ES-I3 (cell line): ENCODE measurements around the gene SP100.

Experiments
- H3K36me3 ChIP-seq: 2 replicates; pipeline ENCODE4 v1.6.1; 2013; ENCODE audit warnings: mild to moderate bottlenecking, low read length, control low read depth, moderate library complexity; ENCODE audit not compliant: insufficient read depth
- H3K4me1 ChIP-seq: 2 replicates; pipeline ENCODE4 v1.6.1; 2013; ENCODE audit warnings: mild to moderate bottlenecking, control low read depth, low read length; ENCODE audit not compliant: insufficient read depth
- H3K9ac ChIP-seq: 2 replicates; pipeline ENCODE4 v1.6.1; 2013; ENCODE audit warnings: low read depth, mild to moderate bottlenecking, low read length, moderate library complexity
- H3K9me3 ChIP-seq: 2 replicates; pipeline ENCODE4 v1.6.1; 2013; ENCODE audit warnings: mild to moderate bottlenecking, low read length, moderate library complexity; ENCODE audit not compliant: control insufficient read depth, insufficient read depth

The SP100 gene

DNA sequence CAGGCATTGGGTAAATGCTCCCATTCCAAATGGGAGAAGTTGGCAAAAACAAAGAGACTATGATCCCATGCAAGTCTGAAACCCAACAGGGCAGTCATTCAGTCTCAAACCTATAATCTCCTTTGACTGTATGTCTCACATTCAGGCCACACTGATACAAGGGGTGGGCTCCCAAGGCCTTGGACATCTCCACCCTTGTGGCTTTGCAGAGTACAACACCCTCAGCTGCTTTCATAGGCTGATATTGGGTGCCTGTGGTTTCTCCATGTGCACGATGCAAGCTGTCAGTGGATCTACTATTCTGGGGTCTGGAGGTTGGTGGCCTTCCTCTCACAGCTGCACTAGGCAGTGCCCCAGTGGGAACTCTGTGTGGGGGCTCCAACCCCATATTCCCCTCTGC lies 155.0 kb downstream of the SP100 start:
- Histone ChIP-seq H3K36me3 (no peaks in the 10 kb centered on the region), H3K9me3 (peaks cover 3% of the 10 kb centered on the region; the same call in 1 of the 2 replicates), H3K4me1 (no peaks in the 10 kb centered on the region), H3K9ac (no peak overlapping the region)

GRCh38 chr2:230575642-230576324 lies 159.8 kb downstream of the SP100 start:
- H3K9me3 ChIP-seq: peaks cover 3% of the 10 kb centered on the region; the same call in 1 of the 2 replicates
- no peaks in the 10 kb centered on the region for H3K4me1 ChIP-seq
- H3K9ac ChIP-seq: no peak overlapping the region
- H3K36me3 ChIP-seq: no peaks in the 10 kb centered on the region

GRCh38 chr2:230577114-230577513 lies 161.1 kb downstream of the SP100 start:
- Histone ChIP-seq H3K4me1 (no peaks in the 10 kb centered on the region), H3K9ac (no peak overlapping the region), H3K9me3 (no peaks in the 10 kb centered on the region), H3K36me3 (no peaks in the 10 kb centered on the region)

GRCh38 chr2:230578106-230578505 lies 162.1 kb downstream of the SP100 start:
- no peak overlapping the region for H3K9ac ChIP-seq
- no peaks in the 10 kb centered on the region for H3K36me3 ChIP-seq
- no peaks in the 10 kb centered on the region for H3K4me1 ChIP-seq
- H3K9me3 ChIP-seq: no peaks in the 10 kb centered on the region

- no peaks in the 10 kb centered on the region for H3K9me3 ChIP-seq
- no peak overlapping the region for H3K9ac ChIP-seq
- no peaks in the 10 kb centered on the region for H3K4me1 ChIP-seq
- no peaks in the 10 kb centered on the region for H3K36me3 ChIP-seq
These were observed 166.9 kb downstream of the SP100 start for GRCh38 chr2:230582851-230583283.

GRCh38 chr2:230583581-230583980 lies 167.6 kb downstream of the SP100 start:
- no peaks in the 10 kb centered on the region for H3K4me1 ChIP-seq
- no peaks in the 10 kb centered on the region for H3K36me3 ChIP-seq
- H3K9ac ChIP-seq: no peak overlapping the region
- no peaks in the 10 kb centered on the region for H3K9me3 ChIP-seq

GRCh38 chr2:230586328-230586982 lies 170.5 kb downstream of the SP100 start:
- H3K4me1 ChIP-seq: no peaks in the 10 kb centered on the region

GRCh38 chr2:230589025-230589424 lies 173.0 kb downstream of the SP100 start:
- Histone ChIP-seq H3K9me3 (no peaks in the 10 kb centered on the region; the same call in 1 of the 2 replicates), H3K9ac (no peak overlapping the region), H3K4me1 (no peaks in the 10 kb centered on the region), H3K36me3 (no peaks in the 10 kb centered on the region)

More at GRCh38 chr2:230586328-230586982, 170.5 kb downstream of the SP100 start:
- Histone ChIP-seq H3K9ac (no peak overlapping the region), H3K36me3 (no peaks in the 10 kb centered on the region), H3K9me3 (no peaks in the 10 kb centered on the region; the same call in 1 of the 2 replicates)

DNA sequence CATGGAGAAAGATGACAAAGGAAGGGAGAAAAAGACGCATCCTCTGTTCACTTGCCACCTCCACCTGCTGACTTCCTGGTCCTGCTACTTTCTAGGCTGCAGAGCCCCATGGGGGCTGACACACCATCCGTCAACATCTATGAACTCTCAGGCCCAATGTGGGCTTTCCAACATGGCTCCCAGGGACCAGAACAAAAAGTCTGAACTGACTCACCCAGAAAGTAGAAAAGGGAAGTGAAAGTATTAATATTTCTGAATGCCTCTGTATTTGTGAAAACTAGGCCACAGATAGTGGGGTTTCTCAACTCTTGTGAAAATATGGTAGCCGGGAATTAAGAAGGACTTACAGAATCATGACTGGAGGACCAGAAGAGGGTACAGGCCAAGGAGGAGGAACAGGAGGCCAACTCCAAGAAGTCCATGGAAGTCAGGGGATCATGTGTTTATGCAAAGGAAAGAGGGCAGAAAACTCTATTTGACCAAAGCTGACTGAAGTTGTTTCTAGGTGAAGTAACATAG lies 173.6 kb downstream of the SP100 start:
- Histone ChIP-seq H3K9ac (no peak overlapping the region), H3K36me3 (no peaks in the 10 kb centered on the region), H3K9me3 (no peaks in the 10 kb centered on the region; the same call in 1 of the 2 replicates), H3K4me1 (no peaks in the 10 kb centered on the region)

DNA sequence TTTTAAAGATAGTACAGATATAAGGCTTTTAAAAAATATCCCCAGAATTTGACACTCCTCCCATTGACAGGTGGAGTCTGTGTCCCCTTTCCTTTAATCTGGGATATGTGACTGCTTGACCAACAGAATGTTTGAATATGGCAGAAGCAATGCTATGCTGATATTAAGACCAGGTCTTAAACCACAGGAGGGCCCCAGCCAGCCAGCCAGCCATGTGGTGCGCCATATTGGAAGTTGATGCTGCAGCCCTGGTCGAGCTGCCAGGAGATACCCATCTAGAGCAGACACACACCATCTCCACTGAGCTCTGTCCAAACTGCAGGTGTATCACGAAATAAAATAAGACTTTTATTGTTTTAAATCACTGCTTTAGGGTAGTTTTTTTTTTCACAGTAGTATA lies 174.3 kb downstream of the SP100 start:
- H3K9ac ChIP-seq: no peak overlapping the region
- H3K9me3 ChIP-seq: no peaks in the 10 kb centered on the region; the same call in 1 of the 2 replicates
- H3K4me1 ChIP-seq: no peaks in the 10 kb centered on the region

DNA sequence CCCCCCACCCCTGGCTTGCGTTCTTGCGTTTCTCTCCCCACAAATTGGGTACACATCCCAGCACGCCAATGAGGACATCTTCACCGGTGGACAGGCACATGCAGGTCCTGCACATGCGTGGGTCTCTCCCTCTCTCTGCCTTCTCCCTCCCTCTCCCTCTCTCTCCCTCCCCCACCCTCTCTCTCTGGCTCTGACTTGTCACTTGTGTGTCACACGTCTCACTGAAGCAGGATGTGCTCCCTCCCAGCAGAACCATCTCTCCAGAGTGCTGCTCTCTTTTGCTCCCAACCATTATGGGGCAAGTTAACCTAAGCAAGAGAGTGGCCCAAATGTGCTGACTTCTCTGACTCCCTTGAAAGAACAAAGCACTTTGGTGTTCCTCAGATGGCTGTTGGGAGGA lies 175.8 kb downstream of the SP100 start:
- Histone ChIP-seq H3K36me3 (no peaks in the 10 kb centered on the region), H3K9ac (no peak overlapping the region), H3K9me3 (no peaks in the 10 kb centered on the region; the same call in 1 of the 2 replicates), H3K4me1 (no peaks in the 10 kb centered on the region)

More for the DNA sequence above, 174.3 kb downstream of the SP100 start:
- no peaks in the 10 kb centered on the region for H3K36me3 ChIP-seq

GRCh38 chr2:230592775-230593174 lies 176.8 kb downstream of the SP100 start:
- Histone ChIP-seq H3K9ac (no peak overlapping the region), H3K9me3 (no peaks in the 10 kb centered on the region; the same call in 1 of the 2 replicates), H3K36me3 (no peaks in the 10 kb centered on the region), H3K4me1 (no peaks in the 10 kb centered on the region)
